Activated T-cell treated with anti-CD3 and anti-CD28 coated beads for 48 hours (primary cell): ENCODE data around the gene KRTAP10-3.
"Not testable (repeated sequence)": the region's sequence is repeated elsewhere in the genome, so short reads cannot be mapped to it uniquely, and the experiment has no call there.

ENCODE experiments used
- DNase-seq: peaks from one replicate; pipeline ENCODE4 v3.0.0-alpha.2; 2020; ENCODE audit warnings: low read depth

KRTAP10-3 gene

DNA sequence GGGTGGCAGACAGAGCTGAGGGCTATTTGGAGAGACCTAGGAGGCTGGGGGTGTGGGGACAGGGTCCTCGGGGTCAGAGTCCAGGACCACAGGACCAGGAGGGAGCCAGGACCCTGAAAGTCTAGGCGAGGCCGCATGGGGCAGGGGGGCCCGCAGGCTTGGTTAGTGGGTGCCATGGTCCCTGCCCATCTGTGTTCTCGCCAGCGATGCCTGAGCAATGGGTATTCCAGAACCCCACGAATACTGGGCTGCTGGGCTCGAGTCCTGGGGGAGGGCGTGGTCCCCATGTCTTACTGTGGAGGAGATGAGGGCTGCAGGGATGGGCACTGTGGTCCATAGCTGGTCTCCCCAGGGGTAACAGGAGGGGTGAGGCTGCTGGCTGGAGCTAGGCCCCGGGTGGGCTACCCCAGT, 31.7 kb upstream of the KRTAP10-3 start:
- no peak for DNase-seq

DNA sequence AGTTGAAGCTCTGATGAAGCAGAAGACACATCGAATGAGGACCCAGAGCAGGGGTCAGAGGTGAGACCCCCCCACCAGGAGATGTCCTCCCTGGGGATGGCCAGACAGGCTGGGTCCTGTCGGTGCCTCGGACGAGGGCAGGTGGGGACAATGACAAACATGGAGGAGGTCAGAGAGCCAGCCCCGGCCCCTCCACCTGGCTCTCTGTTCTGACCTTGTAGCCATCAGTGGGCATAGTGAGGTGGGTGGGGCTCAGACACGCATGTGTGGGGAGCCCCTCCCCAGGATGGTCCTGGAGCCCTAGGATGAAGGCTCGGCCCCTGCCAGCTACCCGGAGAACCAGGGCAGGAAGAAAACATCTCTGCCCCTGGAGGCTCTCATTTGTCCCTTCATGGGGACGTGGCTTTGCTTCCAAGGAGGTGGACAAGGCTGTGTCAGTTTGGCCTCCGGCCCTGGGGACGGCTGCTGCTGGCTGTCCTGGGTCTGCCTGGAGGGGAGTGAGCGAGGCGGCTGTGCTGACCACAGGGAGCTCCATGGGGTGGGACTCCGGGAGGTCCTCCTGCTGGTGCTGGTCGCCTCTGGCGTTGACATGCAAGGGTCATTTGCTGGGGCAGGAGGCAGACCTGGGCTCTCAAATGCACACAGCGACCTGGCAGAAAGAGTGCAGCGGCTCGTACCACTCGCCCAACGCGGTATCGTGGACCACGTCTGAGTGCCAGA, 31.2 kb upstream of the KRTAP10-3 start:
- no peak for DNase-seq

DNA sequence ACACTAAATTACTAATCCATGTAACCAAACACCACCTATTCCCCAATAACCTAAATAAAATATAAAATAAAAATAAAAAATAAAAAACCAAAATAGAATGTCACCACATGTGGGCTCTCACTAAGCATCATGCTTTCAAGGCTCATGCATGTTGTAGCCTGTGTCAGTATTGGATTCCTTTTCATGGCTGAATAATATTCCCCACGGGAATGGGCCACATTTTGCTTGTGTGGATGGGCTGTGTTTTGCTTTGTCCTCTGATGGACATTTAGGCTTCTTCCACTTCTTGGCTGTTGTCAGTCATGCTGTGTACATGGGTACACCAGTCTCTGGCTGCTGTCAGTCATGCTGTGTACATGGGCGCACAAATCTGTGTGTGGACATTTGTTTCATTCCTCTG, 30.5 kb upstream of the KRTAP10-3 start:
- no peak for DNase-seq

DNA sequence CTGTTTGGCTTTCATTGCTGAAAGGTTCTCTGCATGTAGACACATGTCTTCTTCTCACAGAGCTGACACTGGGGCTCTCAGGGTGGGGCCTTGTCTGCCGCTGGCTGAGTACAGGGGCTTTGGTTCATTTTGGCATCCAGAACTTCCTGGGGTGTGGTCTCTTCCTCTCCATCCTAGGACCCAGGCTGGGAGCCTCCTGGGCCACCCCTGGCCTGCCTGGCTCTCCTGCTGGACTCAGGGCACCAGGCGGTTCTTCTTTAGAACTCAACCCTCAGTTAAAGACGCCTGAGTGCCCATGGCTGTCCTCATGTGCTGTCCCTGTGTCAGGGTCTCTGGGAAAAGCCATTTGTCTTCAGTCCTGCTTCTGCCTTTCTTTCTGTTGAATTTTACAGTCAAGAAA, 27.3 kb upstream of the KRTAP10-3 start:
- no peak for DNase-seq

DNA sequence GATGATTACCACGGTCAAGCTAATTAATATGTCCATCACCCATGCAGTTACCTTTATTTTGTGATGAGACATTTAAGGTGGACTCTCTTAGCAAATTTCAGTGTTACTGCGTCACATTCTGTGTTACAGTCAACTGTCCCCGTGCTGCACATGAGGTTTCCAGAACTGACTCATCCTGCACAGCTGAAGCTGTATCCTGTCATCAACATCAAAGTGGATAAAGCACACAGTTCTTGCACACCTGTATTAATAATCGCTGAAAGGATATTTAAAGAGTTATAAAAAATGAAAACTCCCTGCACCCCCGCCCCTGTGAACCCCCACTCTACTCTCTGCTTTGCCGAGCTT, 25.2 kb upstream of the KRTAP10-3 start:
- DNase-seq, result peak; percentile 9

DNA sequence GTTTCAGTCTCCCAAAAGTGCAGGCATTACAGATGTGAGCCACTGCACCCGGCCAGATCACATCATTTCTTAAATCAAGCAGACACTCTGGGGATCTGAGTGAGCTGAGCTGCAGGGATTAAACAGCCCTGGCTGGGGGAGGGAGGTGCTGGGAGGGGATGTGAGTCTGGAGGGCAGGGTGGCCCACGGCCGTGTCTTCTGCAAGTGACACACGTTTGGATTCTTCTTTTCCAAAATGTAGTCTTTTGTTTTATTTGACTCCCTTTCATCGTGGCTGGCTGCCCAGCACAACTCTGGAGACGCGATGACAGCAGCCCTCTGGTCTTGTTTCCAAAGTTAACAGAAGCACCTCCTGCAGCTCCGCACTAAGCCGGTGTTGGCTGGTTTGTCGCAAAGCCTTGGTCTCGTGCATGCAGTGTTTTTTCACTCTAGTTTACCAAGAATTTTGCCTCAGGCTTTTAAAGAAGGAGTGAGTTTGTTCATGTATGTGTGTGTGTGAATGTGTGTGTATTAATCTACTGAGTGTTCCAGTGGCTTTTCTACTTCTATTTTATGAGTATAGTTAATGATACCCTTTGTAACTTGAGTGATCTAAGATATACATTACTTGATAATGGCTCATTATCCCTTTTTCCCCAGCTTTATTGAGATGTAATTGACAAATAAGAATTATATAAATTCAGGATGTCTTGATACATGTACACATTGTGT, 24.6 kb upstream of the KRTAP10-3 start:
- DNase-seq, result no peak

DNA sequence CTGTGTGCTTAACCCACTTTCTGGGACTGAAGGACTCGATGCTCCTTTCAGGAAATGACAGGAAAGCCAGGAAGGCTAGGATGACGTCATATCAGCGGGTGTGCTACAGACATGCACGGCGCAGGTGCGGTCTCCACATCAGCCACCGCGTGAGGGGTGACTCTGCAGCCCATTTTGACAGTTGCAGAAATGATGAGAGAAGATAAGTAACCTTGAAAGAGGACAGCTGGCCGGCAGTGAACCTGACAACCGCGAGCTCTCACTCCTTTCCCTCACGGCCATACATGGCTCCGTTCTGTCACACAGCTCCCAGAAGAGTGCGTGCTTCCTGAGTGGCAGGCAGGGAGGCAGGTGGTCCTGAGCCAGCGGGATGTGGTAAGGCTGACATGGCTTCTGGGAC, 23.5 kb upstream of the KRTAP10-3 start:
- no peak for DNase-seq

DNA sequence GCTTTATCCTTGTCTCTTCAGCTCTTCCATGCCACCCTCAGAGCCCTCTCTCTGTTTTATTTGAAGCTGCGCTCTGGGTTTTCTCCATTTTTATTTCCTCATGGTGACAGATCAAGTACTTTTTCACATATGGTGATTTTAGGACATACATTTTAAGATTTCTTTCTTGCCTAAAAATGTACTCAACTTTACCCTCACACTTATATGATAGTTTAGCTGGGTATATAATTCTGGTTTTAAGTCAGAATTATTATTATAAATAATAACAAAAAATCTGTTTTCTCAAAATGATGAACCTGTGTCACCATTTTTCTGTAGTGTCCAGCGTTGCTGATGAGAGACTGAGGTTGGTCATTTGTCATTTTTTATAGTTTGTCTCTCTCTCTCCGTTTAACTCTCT, 22.6 kb upstream of the KRTAP10-3 start:
- DNase-seq, result no peak

DNA sequence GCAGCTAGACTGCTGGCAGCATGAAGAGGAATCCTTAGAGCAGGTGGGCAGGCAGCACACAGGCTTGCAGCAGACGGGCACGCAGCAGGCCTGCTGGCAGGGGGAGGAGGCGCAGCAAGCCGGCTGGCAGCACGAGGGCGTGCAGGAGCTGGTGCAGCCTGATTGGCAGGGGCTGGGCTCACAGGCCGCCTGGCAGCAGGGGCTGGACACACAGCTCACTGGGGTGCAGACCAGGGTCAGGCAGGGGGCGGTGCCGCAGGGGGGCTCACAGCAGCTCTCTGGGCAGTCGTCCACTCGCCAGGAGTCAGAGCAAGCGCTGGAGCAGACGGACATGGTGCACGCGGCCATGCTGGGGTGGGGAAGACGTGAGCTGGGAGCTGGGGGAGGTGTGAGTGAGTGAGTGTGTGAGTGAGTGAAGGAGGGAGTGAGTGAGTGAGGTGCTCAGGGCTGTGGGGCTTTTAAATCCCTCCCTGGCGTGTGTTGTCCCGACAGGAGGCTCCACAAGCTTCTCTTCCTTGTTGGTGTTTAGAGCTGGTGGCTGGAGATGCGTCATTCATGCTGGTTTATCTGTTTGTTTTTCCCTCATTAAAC, 21.7 kb upstream of the KRTAP10-3 start, which contains the start of gene KRTAP10-5:
Gene KRTAP10-5 (minus strand): TSS at position 374 of the 591 bp plus-strand sequence. CDS start 26 bp downstream, at position 348.
- DNase-seq, result not testable (repeated sequence)

DNA sequence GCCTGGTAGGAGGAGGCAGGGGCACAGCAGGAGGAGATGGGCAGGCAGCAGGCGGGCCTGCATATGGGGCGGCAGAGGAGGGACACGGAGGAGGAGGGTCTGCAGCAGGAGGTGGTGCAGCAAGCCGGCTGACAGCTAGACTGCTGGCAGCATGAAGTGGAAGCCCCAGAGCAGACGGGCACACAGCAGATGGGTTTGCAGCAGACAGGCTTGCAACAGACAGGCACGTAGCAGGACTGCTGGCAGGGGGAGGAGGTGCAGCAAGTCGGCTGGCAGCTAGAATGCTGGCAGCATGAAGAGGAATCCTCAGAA, 21.2 kb upstream of the KRTAP10-3 start:
- DNase-seq, result no peak

DNA sequence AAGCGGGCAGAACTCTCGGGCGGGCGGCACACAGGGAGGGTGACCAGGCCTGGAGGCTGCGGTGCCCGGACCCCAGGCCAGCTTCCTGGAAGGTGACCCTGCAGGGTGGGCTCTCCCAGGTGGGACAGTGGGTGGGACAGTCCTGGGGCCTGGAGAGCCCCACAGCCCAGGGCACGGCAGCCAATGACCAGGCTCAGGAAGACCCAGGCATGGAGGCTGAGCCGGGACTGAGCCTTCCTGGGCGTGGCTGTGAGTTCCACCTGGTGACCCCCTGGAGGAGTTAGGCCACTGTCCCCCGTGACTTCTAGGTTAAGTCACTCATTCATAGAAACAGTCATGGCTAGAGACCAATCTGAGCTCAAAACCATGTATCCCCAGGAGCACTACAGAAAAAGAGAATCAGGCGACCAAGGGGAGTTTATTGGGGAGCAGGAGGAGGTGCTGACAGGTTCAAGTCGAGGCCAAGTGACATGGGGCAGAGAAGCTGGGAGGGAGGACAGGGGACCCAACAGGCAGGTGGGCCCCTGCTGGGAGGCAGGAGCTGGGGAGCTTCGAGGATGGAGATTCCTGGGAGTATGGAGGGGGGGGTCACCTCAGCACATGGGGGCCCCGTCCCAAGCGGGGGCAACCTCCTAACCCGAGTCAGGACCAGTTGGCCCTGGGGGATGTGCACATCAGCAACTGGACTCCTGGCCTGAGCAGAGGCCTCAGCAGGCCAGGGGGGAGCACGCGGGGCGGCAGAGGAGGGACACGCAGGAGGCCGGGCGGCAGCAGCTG, 20.6 kb upstream of the KRTAP10-3 start:
- DNase-seq, result no peak

DNA sequence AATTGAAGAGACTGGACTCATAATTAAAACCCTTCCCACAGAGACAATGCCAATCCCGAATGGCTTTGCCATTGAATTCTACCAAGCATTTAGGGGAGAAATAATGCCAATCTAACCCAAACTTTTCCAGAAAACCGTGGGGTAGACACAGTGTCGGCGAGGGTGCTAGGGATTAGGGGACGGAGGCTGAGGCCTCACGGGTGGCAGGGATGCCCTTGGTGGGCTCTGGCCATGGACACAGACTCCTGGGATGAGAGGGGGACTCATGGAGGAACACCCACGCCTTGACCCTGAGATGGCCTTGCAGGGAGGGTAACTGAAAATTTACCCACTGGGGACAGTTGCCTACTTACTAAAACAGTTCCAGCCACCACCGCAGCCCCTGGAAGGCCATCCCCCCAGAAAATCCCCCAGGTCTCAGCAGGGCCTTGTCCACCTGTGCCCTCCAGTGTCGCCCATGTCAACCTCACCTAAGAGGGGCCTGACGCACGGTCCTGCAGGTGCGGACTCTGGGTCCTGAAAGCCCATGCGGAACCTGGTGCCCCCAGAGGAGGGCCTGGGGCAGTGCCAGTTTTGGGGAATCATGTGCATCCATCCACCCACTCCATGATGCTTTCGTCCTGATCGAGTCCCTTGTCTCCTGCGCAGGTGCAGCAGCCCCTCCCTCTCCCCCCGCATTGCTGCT, 19.9 kb upstream of the KRTAP10-3 start:
- no peak for DNase-seq

DNA sequence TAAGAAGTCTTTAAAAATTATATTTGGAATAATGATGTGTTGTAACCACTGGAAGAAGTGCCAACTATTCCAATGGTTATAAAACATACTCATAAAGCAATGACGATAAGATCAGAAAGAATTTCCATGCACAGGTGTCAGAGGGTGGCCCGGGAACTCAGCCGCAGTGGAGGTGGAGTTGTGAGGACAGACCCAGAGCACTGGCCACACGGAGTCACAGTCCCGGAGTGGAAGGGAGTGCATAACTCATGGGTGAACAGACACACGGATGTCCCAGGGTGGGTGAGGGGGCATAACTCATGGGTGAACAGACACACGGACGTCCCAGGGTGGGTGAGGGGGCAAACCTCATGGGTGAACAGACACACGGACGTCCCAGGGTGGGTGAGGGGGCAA, 17.4 kb upstream of the KRTAP10-3 start:
- no peak for DNase-seq

DNA sequence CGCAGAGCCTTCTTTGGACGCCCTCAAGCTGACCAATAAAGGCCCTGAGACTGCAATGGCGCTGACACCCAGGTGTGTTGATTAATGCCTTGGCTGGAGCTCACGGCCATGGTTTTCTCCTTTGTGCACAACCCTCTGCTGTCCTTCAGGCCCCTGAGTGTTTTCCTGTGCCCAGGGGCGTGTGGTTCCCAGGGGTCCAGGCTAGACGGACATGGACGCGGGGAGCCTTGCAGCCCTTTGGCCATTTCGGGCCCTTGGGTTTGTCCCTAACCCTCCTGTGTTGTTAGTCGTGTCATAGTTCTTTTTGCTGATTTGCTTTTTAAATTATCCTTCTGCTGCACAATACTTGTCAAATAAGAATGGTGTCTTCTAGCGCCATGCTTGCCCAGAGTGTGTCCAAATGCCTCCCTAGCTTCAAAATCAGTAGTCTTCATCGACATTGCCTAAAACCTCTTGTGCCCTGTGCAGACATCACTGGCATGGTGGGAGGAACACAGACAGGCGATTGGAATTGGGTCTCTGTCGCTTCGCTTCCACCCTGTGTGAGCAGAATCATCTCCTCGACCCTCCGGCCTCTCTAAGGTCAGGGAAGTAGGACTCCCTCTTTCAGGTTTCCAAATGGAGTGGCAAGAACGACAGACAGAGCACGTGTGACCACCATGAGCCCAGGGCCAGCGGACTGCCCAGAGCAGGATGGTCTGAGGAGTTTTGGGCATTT, 16.9 kb upstream of the KRTAP10-3 start:
- no peak for DNase-seq

DNA sequence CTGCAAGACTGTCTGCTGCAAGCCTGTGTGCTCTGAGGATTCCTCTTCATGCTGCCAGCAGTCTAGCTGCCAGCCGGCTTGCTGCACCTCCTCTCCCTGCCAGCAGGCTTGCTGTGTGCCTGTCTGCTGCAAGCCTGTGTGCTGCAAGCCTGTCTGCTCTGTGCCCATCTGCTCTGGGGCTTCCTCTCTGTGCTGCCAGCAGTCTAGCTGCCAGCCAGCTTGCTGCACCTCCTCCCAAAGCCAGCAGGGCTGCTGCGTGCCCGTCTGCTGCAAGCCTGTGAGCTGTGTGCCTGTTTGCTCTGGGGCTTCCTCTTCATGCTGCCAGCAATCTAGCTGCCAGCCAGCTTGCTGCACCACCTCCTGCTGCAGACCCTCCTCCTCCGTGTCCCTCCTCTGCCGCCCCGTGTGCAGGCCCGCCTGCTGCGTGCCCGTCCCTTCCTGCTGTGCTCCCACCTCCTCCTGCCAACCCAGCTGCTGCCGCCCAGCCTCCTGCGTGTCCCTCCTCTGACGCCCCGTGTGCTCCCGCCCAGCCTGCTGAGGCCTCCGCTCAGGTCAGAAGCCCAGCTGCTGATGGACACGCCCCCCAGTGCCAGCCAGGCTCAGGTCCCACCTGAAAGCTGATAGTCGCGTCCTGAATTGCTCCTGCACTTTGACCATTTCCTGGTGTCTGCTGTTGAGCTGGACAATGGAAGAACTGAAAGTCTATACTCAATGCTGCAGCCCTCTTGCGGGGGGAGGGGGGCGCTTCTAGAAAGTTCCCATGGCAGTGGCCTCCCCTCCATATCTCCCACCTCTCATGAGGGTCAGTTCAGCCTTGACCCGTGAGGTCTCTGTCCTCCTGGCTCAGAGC, 16.1 kb upstream of the KRTAP10-3 start:
- no peak for DNase-seq

DNA sequence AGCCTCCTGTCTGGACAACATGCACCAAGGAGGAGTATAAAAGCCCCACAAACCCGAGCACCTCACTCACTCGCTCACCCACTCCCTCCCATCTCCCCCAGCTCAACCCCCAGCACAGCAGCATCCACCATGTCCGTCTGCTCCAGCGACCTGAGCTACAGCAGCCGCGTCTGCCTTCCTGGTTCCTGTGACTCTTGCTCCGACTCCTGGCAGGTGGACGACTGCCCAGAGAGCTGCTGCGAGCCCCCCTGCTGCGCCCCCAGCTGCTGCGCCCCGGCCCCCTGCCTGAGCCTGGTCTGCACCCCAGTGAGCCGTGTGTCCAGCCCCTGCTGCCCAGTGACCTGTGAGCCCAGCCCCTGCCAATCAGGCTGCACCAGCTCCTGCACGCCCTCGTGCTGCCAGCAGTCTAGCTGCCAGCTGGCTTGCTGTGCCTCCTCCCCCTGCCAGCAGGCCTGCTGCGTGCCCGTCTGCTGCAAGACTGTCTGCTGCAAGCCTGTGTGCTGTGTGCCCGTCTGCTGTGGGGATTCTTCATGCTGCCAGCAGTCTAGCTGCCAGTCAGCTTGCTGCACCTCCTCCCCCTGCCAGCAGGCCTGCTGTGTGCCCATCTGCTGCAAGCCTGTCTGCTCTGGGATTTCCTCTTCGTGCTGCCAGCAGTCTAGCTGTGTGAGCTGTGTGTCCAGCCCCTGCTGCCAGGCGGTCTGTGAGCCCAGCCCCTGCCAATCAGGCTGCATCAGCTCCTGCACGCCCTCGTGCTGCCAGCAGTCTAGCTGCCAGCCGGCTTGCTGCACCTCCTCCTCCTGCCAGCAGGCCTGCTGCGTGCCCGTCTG, 15.2 kb upstream of the KRTAP10-3 start, which contains the start of gene KRTAP10-4:
Gene KRTAP10-4 (plus strand): TSS at position 100 of the 827 bp plus-strand sequence. CDS start 30 bp downstream, at position 130.
- DNase-seq, result not testable (repeated sequence)

DNA sequence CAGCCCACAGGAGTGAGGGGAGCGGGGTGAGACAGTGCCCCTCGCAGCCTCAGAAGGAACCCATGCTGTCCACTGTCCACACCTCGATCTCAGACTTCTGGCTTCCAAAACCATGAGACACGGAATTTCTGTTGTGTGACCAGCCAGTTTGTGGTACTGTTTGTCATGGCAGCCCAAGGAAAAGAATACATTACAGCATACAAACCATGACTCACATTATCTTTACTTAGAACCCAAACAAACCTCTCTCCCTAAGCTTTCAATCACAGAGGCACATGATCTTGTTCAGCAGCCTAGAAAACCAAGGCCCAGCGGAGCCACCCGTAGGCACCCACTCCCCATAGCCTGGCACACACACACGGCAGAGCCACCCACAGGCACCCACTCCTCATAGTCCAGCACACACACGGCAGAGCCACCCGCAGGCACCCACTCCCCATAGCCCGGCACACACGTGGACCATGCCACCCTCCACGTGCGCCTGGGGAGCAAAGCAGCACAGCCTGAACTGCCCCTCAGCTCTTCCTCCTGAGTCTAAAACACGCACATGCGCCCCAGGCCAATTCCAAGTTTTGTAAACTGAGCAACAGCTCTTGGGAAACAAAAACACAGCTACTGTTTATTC, 14.5 kb upstream of the KRTAP10-3 start:
- no peak for DNase-seq

DNA sequence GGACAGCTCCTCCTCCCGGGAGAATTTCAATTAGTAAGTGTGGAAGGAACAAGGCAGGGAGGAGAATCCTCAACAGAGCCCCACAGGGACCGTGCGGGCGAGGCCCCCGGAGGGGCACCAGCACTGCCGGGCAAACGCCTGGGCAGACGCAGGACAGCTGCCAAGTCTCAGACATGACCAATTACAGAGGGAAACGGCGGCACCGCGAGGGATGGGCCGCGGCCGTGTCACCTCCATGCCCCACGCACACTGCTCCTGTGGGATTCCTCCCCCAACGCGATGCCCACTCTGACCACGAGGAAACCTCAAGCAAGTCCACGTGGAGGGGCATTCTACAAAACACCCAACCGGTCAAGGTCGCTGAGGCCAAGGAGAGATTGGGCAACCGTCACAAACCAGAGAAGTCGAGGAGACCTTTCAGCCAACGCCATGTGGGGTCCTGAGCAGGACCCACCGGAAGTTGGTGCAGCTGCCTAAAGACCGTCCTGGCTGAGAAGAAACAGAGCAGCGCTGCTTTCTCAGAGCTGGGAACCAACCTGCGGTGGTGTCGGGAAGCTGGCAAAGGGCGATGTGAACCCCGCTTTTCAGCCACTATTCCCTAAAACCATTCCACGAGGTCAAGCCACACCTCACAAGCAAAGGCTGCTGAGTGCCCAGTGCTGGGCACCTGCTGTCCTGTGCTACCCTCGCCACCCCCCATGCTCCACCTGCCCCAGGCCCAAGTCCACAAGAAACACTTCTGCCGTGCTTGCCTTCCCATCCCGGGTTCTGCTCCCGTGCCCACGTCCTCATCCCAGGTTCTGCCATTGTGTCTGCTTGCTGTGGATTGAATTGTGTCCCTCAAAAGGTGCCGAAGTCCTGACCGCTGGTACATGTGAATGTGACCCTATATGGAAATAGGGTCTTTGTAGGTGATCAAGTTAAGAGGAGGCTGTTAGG, 13.5 kb upstream of the KRTAP10-3 start:
- DNase-seq, result no peak
